Loucy (cell line): ENCODE measurements around the gene SLC17A9.

Experiments used
- H2AFZ ChIP-seq: fragments of 200-600 bp; sonication (generic); 2 replicates; pipeline ENCODE4 v1.6.0; 2016; ENCODE audit warnings: antibody characterized with exemption, mild to moderate bottlenecking, low read length, moderate library complexity
- H3F3A ChIP-seq: fragments of 200-600 bp; 2 replicates; pipeline ENCODE4 v1.6.0; 2016; ENCODE audit warnings: antibody characterized with exemption, low read depth, mild to moderate bottlenecking
- H3K27me3 ChIP-seq: fragments of 200-600 bp; sonication (generic); 2 replicates; pipeline ENCODE4 v1.6.1; 2014; ENCODE audit warnings: low read length, mild to moderate bottlenecking; ENCODE audit not compliant: insufficient read depth, poor library complexity, severe bottlenecking
- H3K36me3 ChIP-seq: fragments of 200-600 bp; sonication (generic); 2 replicates; pipeline ENCODE4 v1.6.1; 2016; ENCODE audit warnings: low read length; ENCODE audit not compliant: insufficient read depth
- H3K4me1 ChIP-seq: fragments of 200-600 bp; sonication (generic); 2 replicates; pipeline ENCODE4 v1.5.1; 2014; ENCODE audit warnings: low read length, mild to moderate bottlenecking; ENCODE audit not compliant: insufficient read depth, poor library complexity, severe bottlenecking
- H3K4me2 ChIP-seq: fragments of 200-600 bp; sonication (generic); 2 replicates; pipeline ENCODE4 v1.6.0; 2014; ENCODE audit warnings: antibody characterized with exemption, low read length, low read depth, mild to moderate bottlenecking; ENCODE audit not compliant: poor library complexity, severe bottlenecking
- H3K4me3 ChIP-seq: fragments of 200-600 bp; sonication (generic); 2 replicates; pipeline ENCODE4 v1.5.1; 2014; ENCODE audit warnings: low read length, mild to moderate bottlenecking, mixed read lengths; ENCODE audit not compliant: poor library complexity, severe bottlenecking
- H3K79me2 ChIP-seq: fragments of 200-600 bp; sonication (generic); 2 replicates; pipeline ENCODE4 v1.6.1; 2014; ENCODE audit warnings: low read length; ENCODE audit not compliant: insufficient read depth
- H3K9ac ChIP-seq: fragments of 200-600 bp; sonication (generic); 2 replicates; pipeline ENCODE4 v1.6.0; 2014; ENCODE audit warnings: mild to moderate bottlenecking, low read depth, low read length, moderate library complexity; ENCODE audit not compliant: poor library complexity, severe bottlenecking
- H3K9me2 ChIP-seq: fragments of 200-600 bp; sonication (generic); replicated peaks from 2 replicates; pipeline ENCODE4 v1.6.1; 2016; ENCODE audit warnings: low read depth, low read length, mixed read lengths
- H3K9me3 ChIP-seq: fragments of 200-600 bp; sonication (generic); 2 replicates; pipeline ENCODE4 v1.6.1; 2014; ENCODE audit warnings: mild to moderate bottlenecking, antibody characterized with exemption, low read length, low read depth; ENCODE audit not compliant: insufficient read depth
- H4K20me1 ChIP-seq: fragments of 200-600 bp; sonication (generic); 2 replicates; pipeline ENCODE4 v1.6.0; 2014; ENCODE audit warnings: antibody characterized with exemption, low read length, mild to moderate bottlenecking; ENCODE audit not compliant: insufficient read depth, poor library complexity, severe bottlenecking
- CTCF ChIP-seq: fragments of 200-600 bp; sonication (generic); conservative IDR thresholded peaks from 2 replicates; pipeline ENCODE4 v1.5.1; 2014; ENCODE audit warnings: mild to moderate bottlenecking, antibody characterized with exemption, low read length
- EZH2phosphoT487 ChIP-seq: fragments of 200-600 bp; IDR thresholded peaks from 2 replicates; pipeline ENCODE4 v1.6.1; 2018; ENCODE audit warnings: antibody characterized with exemption, mild to moderate bottlenecking, moderate library complexity, borderline replicate concordance

SLC17A9 gene

DNA sequence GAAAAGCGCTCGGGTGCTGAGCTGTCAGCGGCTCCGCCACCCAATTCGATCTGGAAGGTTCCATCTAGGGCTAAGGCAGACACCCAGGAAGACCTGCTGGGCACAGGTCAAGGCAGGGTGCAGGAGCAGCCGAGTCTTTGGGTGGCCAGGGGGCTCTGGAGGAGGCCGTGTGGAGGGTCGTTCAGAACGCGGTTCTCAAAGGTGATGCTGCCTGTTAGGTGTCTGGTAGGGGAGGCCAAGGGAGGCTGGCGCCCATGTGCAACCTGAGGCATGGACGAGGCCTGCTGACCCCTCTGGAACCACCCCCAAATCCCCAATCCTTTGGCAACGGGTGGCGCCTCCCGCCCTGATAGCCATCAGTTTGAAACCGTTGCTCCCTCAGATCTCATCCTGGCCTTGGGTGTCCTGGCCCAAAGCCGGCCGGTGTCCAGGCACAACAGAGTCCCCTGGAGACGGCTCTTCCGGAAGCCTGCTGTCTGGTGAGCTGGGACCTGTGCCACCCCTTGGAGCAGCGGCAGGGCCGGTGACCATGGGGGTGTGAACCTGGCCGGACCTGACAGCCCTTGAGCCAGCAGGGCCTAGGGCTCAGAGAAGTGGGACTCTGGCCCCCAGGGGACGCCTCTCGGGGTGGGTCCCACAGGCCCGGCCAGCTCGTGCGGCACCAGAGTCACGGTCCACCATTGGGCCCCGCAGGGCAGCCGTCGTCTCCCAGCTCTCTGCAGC, 10.5 kb downstream of the SLC17A9 start:
- H3K4me3 ChIP-seq = no peak overlapping the region
- no peak overlapping the region for H2AFZ ChIP-seq
- H3K9me2 ChIP-seq = no peaks in the 10 kb centered on the region
- H3F3A ChIP-seq = no peaks in the 10 kb centered on the region
- no peak overlapping the region for H3K4me2 ChIP-seq
- peaks cover 30% of the 10 kb centered on the region for H3K4me1 ChIP-seq
- no peak overlapping the region for H3K9ac ChIP-seq
- no peaks in the 10 kb centered on the region for H3K9me3 ChIP-seq
- H4K20me1 ChIP-seq = peaks cover 2% of the 10 kb centered on the region
- peaks cover 19% of the 10 kb centered on the region; the same call in 1 of the 2 replicates for H3K36me3 ChIP-seq
- TF ChIP-seq CTCF = no peak
- no peak for TF ChIP-seq EZH2phosphoT487
- no peaks in the 10 kb centered on the region for H3K27me3 ChIP-seq
- H3K79me2 ChIP-seq = peaks cover 30% of the 10 kb centered on the region

GRCh38 chr20:62963614-62964397, 11.3 kb downstream of the SLC17A9 start:
- Histone ChIP-seq H2AFZ (no peak overlapping the region), H3K4me3 (no peak overlapping the region), H3K4me2 (no peak overlapping the region), H3K9me3 (no peaks in the 10 kb centered on the region), H3K27me3 (no peaks in the 10 kb centered on the region), H3K79me2 (peaks cover 24% of the 10 kb centered on the region; the same call in 1 of the 2 replicates), H3F3A (no peaks in the 10 kb centered on the region), H3K36me3 (peaks cover 19% of the 10 kb centered on the region; the same call in 1 of the 2 replicates), H3K4me1 (peaks cover 22% of the 10 kb centered on the region), H4K20me1 (peaks cover 2% of the 10 kb centered on the region), H3K9ac (no peak overlapping the region), H3K9me2 (no peaks in the 10 kb centered on the region)
- TF ChIP-seq EZH2phosphoT487 = no peak
- TF ChIP-seq CTCF = no peak

DNA sequence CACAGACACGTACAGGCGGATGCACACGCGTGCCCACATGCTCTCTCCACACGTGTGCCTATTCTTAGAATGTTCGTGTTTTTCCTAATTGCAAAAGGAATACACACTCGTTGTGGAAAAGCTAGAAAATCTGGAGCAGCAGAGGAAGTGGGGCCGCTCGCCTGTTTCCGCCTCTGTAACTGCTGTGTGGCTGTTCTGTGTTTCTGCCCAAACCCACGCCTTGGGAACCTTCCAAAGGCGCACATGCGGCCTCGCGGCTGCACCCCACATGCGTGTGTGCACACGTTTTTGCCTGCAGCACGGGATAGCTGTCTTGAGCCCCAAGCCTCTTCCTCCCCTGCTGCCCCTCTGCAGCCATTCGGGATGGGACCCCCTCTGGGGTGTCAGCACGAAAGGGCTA, 12.2 kb downstream of the SLC17A9 start:
- TF ChIP-seq CTCF (no peak), EZH2phosphoT487 (no peak)
- peaks cover 22% of the 10 kb centered on the region; the same call in 1 of the 2 replicates for H3K79me2 ChIP-seq
- peaks cover 19% of the 10 kb centered on the region; the same call in 1 of the 2 replicates for H3K36me3 ChIP-seq
- H3K4me1 ChIP-seq = peaks cover 15% of the 10 kb centered on the region
- no peaks in the 10 kb centered on the region for H3K9me2 ChIP-seq
- no peak overlapping the region for H3K9ac ChIP-seq
- H2AFZ ChIP-seq = no peak overlapping the region
- peaks cover 2% of the 10 kb centered on the region for H4K20me1 ChIP-seq
- H3K4me3 ChIP-seq = no peak overlapping the region
- no peaks in the 10 kb centered on the region for H3K9me3 ChIP-seq
- no peaks in the 10 kb centered on the region for H3K27me3 ChIP-seq
- H3F3A ChIP-seq = no peaks in the 10 kb centered on the region
- no peak overlapping the region for H3K4me2 ChIP-seq
